HepG2 (cell line): ENCODE data around the gene COMP.

ENCODE experiments used
- ARNT ChIP-seq: fragments of 450-650 bp; IDR thresholded peaks from 2 replicates; pipeline ENCODE4 v1.6.1; 2017
- PAX8 ChIP-seq: sonication (generic); formaldehyde crosslinking; IDR thresholded peaks from 2 replicates; pipeline ENCODE4 v1.8.0; 2022; ENCODE audit warnings: mild to moderate bottlenecking, missing genetic modification reagents, borderline replicate concordance
- RFX5 ChIP-seq: IDR thresholded peaks from 2 replicates; pipeline ENCODE4 v1.6.1; 2011; ENCODE audit warnings: low read depth, low read length, improper control_type of control experiment

DNA sequence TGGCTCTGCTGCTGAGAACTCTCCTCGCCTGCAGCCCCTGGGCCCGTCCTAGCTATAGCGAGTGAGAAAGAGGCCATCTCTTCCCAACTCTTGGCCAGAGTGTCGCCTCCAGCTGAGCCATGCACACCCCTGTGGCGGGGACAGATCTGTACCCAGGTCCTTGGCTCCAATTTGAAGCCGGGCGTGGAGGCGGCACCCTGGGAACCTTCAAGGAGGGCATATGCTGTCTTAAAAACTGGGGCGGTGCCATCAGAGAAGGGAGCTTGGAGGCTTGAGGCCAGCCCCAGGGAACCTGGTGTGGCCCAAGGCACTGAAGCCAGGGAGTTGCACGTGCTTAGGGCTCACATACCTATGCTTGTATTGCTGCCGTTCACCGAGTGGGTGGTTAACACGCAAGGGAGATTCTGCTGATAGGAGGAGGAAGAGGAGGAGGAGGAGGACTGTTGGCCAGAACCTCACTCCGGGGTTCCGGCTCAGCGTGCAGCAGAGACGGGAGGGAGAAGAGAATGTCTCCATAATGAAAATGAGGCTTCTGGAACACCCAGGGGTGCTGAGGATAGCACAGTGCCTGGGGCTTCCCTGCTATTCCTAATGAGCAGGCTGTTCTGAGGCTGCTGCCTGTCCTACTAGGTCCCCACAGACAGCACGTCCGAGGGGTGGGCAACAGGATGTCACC is 40.7 kb downstream of the COMP start:
- no peak for TF ChIP-seq ARNT
- no peak for TF ChIP-seq PAX8 (CRISPR knock-in tag)
- no peak for TF ChIP-seq RFX5
